Karpas-422 (cell line): Measurements from ENCODE around the gene ALOX15. TPM values are rescaled to one million over a fixed set of nuclear protein-coding genes. Genes with fewer than 3 reads are reported as not detected.

Experiments
- DNase-seq: peaks from one replicate; pipeline ENCODE4 v3.0.0-alpha.2; 2015
- H2AFZ ChIP-seq: fragments of 200-600 bp; sonication (generic); 2 replicates; pipeline ENCODE4 v1.6.1; 2014; ENCODE audit warnings: antibody characterized with exemption, low read length, mixed read lengths
- H3K27ac ChIP-seq: fragments of 200-600 bp; sonication (generic); 2 replicates; pipeline ENCODE4 v1.5.1; 2014; ENCODE audit warnings: mild to moderate bottlenecking, low read length, moderate library complexity
- H3K27me3 ChIP-seq: fragments of 200-600 bp; sonication (generic); 2 replicates; pipeline ENCODE4 v1.6.1; 2014; ENCODE audit warnings: low read length, mixed read lengths
- H3K36me3 ChIP-seq: fragments of 200-600 bp; sonication (generic); 2 replicates; pipeline ENCODE4 v1.6.1; 2014; ENCODE audit warnings: low read length, mixed read lengths; ENCODE audit not compliant: insufficient read depth
- H3K4me1 ChIP-seq: fragments of 200-600 bp; sonication (generic); 2 replicates; pipeline ENCODE4 v1.6.1; 2014; ENCODE audit warnings: mild to moderate bottlenecking, low read length, mixed read lengths
- H3K4me2 ChIP-seq: fragments of 200-600 bp; sonication (generic); 2 replicates; pipeline ENCODE4 v1.6.1; 2014; ENCODE audit warnings: low read length, low read depth, mild to moderate bottlenecking; ENCODE audit not compliant: poor library complexity, severe bottlenecking
- H3K4me3 ChIP-seq: fragments of 200-600 bp; sonication (generic); 2 replicates; pipeline ENCODE4 v1.5.1; 2014; ENCODE audit warnings: mild to moderate bottlenecking, antibody characterized with exemption, low read length, mixed read lengths
- H3K79me2 ChIP-seq: fragments of 200-600 bp; sonication (generic); 2 replicates; pipeline ENCODE4 v1.6.1; 2014; ENCODE audit warnings: mild to moderate bottlenecking, low read length, mixed read lengths
- H3K9ac ChIP-seq: fragments of 200-600 bp; sonication (generic); 2 replicates; pipeline ENCODE4 v1.6.0; 2014; ENCODE audit warnings: low read length
- H3K9me2 ChIP-seq: fragments of 200-600 bp; sonication (generic), shearing (Covaris generic); replicated peaks from 2 replicates; pipeline ENCODE4 v1.6.0; 2014; ENCODE audit warnings: mild to moderate bottlenecking, low read length, moderate library complexity; ENCODE audit not compliant: insufficient read depth
- H3K9me3 ChIP-seq: fragments of 300-700, 200-600 bp; sonication (generic); 2 replicates; pipeline ENCODE4 v1.6.1; 2014; ENCODE audit warnings: low read length, mixed read lengths
- H4K20me1 ChIP-seq: fragments of 200-600 bp; sonication (generic); 2 replicates; pipeline ENCODE4 v1.6.1; 2014; ENCODE audit warnings: mild to moderate bottlenecking, antibody characterized with exemption, low read length, low read depth; ENCODE audit not compliant: insufficient read depth
- small RNA-seq: library from RNA; depleted of rRNA; stranded (forward); fragments of <200 nt; gene quantifications from one replicate; pipeline ENCODE3, GENCODE V24; 2014
- total RNA-seq: library from RNA; depleted of rRNA; stranded (reverse); fragments of >200 nt; shearing (Covaris generic); gene quantifications from 2 replicates; pipeline ENCODE4 v1.2.3, GENCODE V29; 2014; ENCODE audit warnings: low replicate concordance; rRNA removed

ALOX15 gene
- total RNA-seq, 1 experiment from 2014 or later = 1.5 TPM

DNA sequence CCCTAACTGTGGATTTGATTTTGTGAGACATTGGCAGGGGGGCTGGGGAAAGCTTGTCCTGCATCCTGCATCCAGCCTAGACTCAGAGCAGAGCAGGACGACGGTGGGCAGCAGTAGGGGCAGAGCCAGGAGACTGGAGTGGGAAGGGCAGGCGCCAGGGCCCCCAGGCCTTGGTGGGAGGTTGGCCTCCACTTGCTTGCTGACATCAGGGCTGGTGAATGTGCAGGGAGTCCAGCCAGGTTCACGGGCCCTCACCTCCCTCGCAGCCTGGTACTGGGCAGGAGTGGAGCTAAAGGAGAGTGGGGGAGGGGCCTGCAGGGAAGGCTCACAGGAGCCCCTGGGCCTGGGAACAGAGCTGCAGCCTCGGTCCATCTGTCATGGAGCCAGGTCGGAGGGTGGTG lies 59.4 kb downstream of the ALOX15 start:
- Histone ChIP-seq H3K9me3 (no peaks in the 10 kb centered on the region), H2AFZ (no peak overlapping the region), H3K9me2 (no peaks in the 10 kb centered on the region), H3K4me3 (no peak overlapping the region), H3K4me2 (no peak overlapping the region), H3K79me2 (no peaks in the 10 kb centered on the region), H4K20me1 (no peaks in the 10 kb centered on the region), H3K4me1 (peaks cover 2% of the 10 kb centered on the region; the same call in 1 of the 2 replicates), H3K27ac (no peak overlapping the region), H3K27me3 (no peaks in the 10 kb centered on the region), H3K9ac (no peak overlapping the region), H3K36me3 (no peaks in the 10 kb centered on the region)
- DNase-seq = no peak

Small RNA genes lying within 50 kb of the gene (small RNA-seq; reads per million reads assigned to genes)
- gene RNU6-955P = not detected

Other genes starting within 250 kb of the ALOX15 start
- gene SPNS3, start 207.7 kb downstream of the ALOX15 start, total RNA-seq = 4.1 and 12.9 TPM in 2 replicates
- not detected in 2 replicates for gene SPNS2, start 142.8 kb downstream of the ALOX15 start, total RNA-seq
- gene MYBBP1A, start 86.3 kb downstream of the ALOX15 start, total RNA-seq = 48.2 and 76.6 TPM in 2 replicates
- not detected in 2 replicates for gene GGT6, start 81.1 kb downstream of the ALOX15 start, total RNA-seq
- 0.45 TPM in 1 of 2 replicates, not detected in the other for gene SMTNL2, start 57.1 kb downstream of the ALOX15 start, total RNA-seq
- gene PELP1, start 62.5 kb upstream of the ALOX15 start, total RNA-seq = 27.7 and 34.6 TPM in 2 replicates
- gene ARRB2, start 69.0 kb upstream of the ALOX15 start, total RNA-seq = 19.1 and 53.9 TPM in 2 replicates
- gene MED11, start 89.8 kb upstream of the ALOX15 start, total RNA-seq = 20.3 and 21.0 TPM in 2 replicates
- not detected in 2 replicates for gene ZMYND15, start 98.2 kb upstream of the ALOX15 start, total RNA-seq
- gene CXCL16, start 98.2 kb upstream of the ALOX15 start, total RNA-seq = 1.3 and 2.2 TPM in 2 replicates
- gene TM4SF5, start 130.2 kb upstream of the ALOX15 start, total RNA-seq = not detected in 2 replicates
- gene VMO1, start 144.7 kb upstream of the ALOX15 start, total RNA-seq = not detected in 2 replicates
- not detected in 2 replicates for gene GLTPD2, start 147.3 kb upstream of the ALOX15 start, total RNA-seq
- 118 and 168 TPM in 2 replicates for gene PSMB6, start 154.5 kb upstream of the ALOX15 start, total RNA-seq
- 13.1 and 23.3 TPM in 2 replicates for gene PLD2, start 165.5 kb upstream of the ALOX15 start, total RNA-seq
- gene MINK1, start 191.7 kb upstream of the ALOX15 start, total RNA-seq = 28.7 and 56.6 TPM in 2 replicates